WTC11 (cell line): ENCODE measurements around the gene ACOD1.

Source experiments
- CTCF ChIP-seq: fragments of 200-600 bp; IDR thresholded peaks from 2 replicates; pipeline ENCODE4 v1.8.0; 2022; ENCODE audit warnings: antibody characterized with exemption
- ETV6 ChIP-seq: sonication (generic); formaldehyde crosslinking; IDR thresholded peaks from 2 replicates; pipeline ENCODE4 v1.8.1; 2022; ENCODE audit warnings: mild to moderate bottlenecking, missing genetic modification reagents
- IRF1 ChIP-seq: sonication (generic); formaldehyde crosslinking; IDR thresholded peaks from 2 replicates; pipeline ENCODE4 v1.8.0; 2023; ENCODE audit warnings: missing genetic modification reagents
- IRF2 ChIP-seq: sonication (generic); formaldehyde crosslinking; IDR thresholded peaks from 2 replicates; pipeline ENCODE4 v1.8.0; 2022; ENCODE audit warnings: low read depth, missing genetic modification reagents, borderline replicate concordance
- MAX ChIP-seq: sonication (generic); formaldehyde crosslinking; IDR thresholded peaks from 2 replicates; pipeline ENCODE4 v1.8.0; 2022; ENCODE audit warnings: mild to moderate bottlenecking, missing genetic modification reagents
- PREB ChIP-seq: sonication (generic); formaldehyde crosslinking; IDR thresholded peaks from 2 replicates; pipeline ENCODE4 v1.8.1; 2022; ENCODE audit warnings: mild to moderate bottlenecking, missing genetic modification reagents, moderate library complexity, borderline replicate concordance
- SP1 ChIP-seq: sonication (generic); formaldehyde crosslinking; conservative IDR thresholded peaks from 2 replicates; pipeline ENCODE4 v1.8.1; 2022; ENCODE audit warnings: missing genetic modification reagents
- TCF7 ChIP-seq: sonication (generic); formaldehyde crosslinking; IDR thresholded peaks from 2 replicates; pipeline ENCODE4 v1.8.0; 2022; ENCODE audit warnings: mild to moderate bottlenecking, low read depth, missing genetic modification reagents, moderate library complexity

- TF ChIP-seq CTCF: no peak
- no peak for TF ChIP-seq ETV6 (CRISPR knock-in tag)
- TF ChIP-seq MAX: no peak
- TF ChIP-seq PREB: no peak
- no peak for TF ChIP-seq SP1 (CRISPR knock-in tag)
- TF ChIP-seq IRF1 (CRISPR knock-in tag): no peak
- TF ChIP-seq IRF2: no peak
- TF ChIP-seq TCF7 (CRISPR knock-in tag): no peak
Measured at GRCh38 chr13:76993021-76993420, 44.7 kb downstream of the ACOD1 start.
